ENCODE results near the gene RNF126. TPM values are rescaled to one million over a fixed set of nuclear protein-coding genes. Genes with fewer than 3 reads are reported as not detected.

Gene RNF126
- total RNA-seq, 4 donors from 2014 or later: 40.1 to 87.7 (median 47.7) TPM

GRCh38 chr19:660793-661426, 2.1 kb downstream of the RNF126 start:
- ATAC-seq (ENCODE audit: low FRiP score) (no peak), DNase-seq (ENCODE audit: low spot score) (no peak)
- TF ChIP-seq CTCF (IDR thresholded peaks at IDR 0.05): no peak

- TF ChIP-seq CTCF (IDR thresholded peaks at IDR 0.05): no peak
- ATAC-seq (ENCODE audit: low FRiP score): no peak
- DNase-seq (ENCODE audit: low spot score): no peak
Measured at GRCh38 chr19:658916-659839, 3.8 kb downstream of the RNF126 start.

GRCh38 chr19:658059-658839, 4.8 kb downstream of the RNF126 start:
- ATAC-seq (ENCODE audit: low FRiP score): no peak
- no peak for DNase-seq (ENCODE audit: low spot score)
- no peak for TF ChIP-seq CTCF (IDR thresholded peaks at IDR 0.05)

GRCh38 chr19:657611-658010, 5.4 kb downstream of the RNF126 start:
- DNase-seq (ENCODE audit: low spot score) (no peak), ATAC-seq (ENCODE audit: low FRiP score) (no peak)
- TF ChIP-seq CTCF (IDR thresholded peaks at IDR 0.05): no peak

GRCh38 chr19:656751-657559, 6.1 kb downstream of the RNF126 start:
- TF ChIP-seq CTCF (IDR thresholded peaks at IDR 0.05): no peak
- ATAC-seq (ENCODE audit: low FRiP score) (no peak), DNase-seq (ENCODE audit: low spot score) (no peak)

- no peak for DNase-seq (ENCODE audit: low spot score)
- no peak for TF ChIP-seq CTCF (IDR thresholded peaks at IDR 0.05)
Measured at GRCh38 chr19:655691-656090, 7.3 kb downstream of the RNF126 start.

More at GRCh38 chr19:655691-656090, 7.3 kb downstream of the RNF126 start:
- ATAC-seq (ENCODE audit: low FRiP score): no peak
